HG03575 (cell line): ENCODE measurements around the gene EPB41L4B.

Source experiments
- ATAC-seq: cut with Tn5 transposase; IDR thresholded peaks from one replicate; pipeline ENCODE4 v1.9.1; 2021; ENCODE audit not compliant: unreplicated experiment, insufficient number of reproducible peaks, low FRiP score; ENCODE audit errors: extremely low read depth

EPB41L4B gene

GRCh38 chr9:109186857-109187520, 133.9 kb downstream of the EPB41L4B start:
- no peak for ATAC-seq

GRCh38 chr9:109182940-109183798, 137.7 kb downstream of the EPB41L4B start:
- no peak for ATAC-seq

- ATAC-seq = no peak
Observed at GRCh38 chr9:109182550-109182939, 138.3 kb downstream of the EPB41L4B start.

GRCh38 chr9:109181284-109181683, 139.6 kb downstream of the EPB41L4B start:
- no peak for ATAC-seq

GRCh38 chr9:109179801-109180523, 140.9 kb downstream of the EPB41L4B start:
- no peak for ATAC-seq

GRCh38 chr9:109176963-109177362, 143.9 kb downstream of the EPB41L4B start:
- ATAC-seq = no peak

- no peak for ATAC-seq
Observed at GRCh38 chr9:109176386-109176785, 144.5 kb downstream of the EPB41L4B start.

- no peak for ATAC-seq
Observed at GRCh38 chr9:109172935-109173334, 147.9 kb downstream of the EPB41L4B start.

- no peak for ATAC-seq
Observed at GRCh38 chr9:109171926-109172325, 148.9 kb downstream of the EPB41L4B start.

GRCh38 chr9:109168170-109168569, 152.7 kb downstream of the EPB41L4B start:
- ATAC-seq = no peak

GRCh38 chr9:109167716-109168115, 153.1 kb downstream of the EPB41L4B start:
- ATAC-seq = no peak

- no peak for ATAC-seq
Observed at GRCh38 chr9:109166771-109167601, 153.9 kb downstream of the EPB41L4B start, which contains the start of gene FRRS1L. Gene FRRS1L (minus strand): TSS chr9:109167249. CDS start chr9:109167138, 111 bp downstream.

GRCh38 chr9:109166171-109166770, 154.6 kb downstream of the EPB41L4B start:
- ATAC-seq = no peak

- ATAC-seq = no peak
Observed at GRCh38 chr9:109164042-109164441, 156.8 kb downstream of the EPB41L4B start.

- ATAC-seq = no peak
Observed at GRCh38 chr9:109163194-109163593, 157.7 kb downstream of the EPB41L4B start.

- ATAC-seq = no peak
Observed at GRCh38 chr9:109162677-109163076, 158.2 kb downstream of the EPB41L4B start.

GRCh38 chr9:109161471-109161870, 159.4 kb downstream of the EPB41L4B start:
- ATAC-seq = no peak

- ATAC-seq = no peak
Observed at GRCh38 chr9:109159583-109159982, 161.3 kb downstream of the EPB41L4B start.
